PFSK-1 (cell line): ENCODE measurements around the gene TFRC.

ENCODE experiments used
- POLR2AphosphoS5 ChIP-seq: IDR thresholded peaks from 2 replicates; pipeline ENCODE4 v1.6.1; 2012; ENCODE audit warnings: low read depth, mild to moderate bottlenecking, control low read depth, low read length, moderate library complexity
- REST ChIP-seq, 2 experiments: IDR thresholded peaks; 2 replicates each; pipeline versions ENCODE4 v1.6.1 to v1.8.0; 2011 to 2012; ENCODE audit warnings: low read depth in 2 of 2, low read length in 2 of 2, control low read depth in 1 of 2, inconsistent platforms in 1 of 2, mild to moderate bottlenecking in 1 of 2, moderate library complexity in 1 of 2; ENCODE audit not compliant: insufficient read depth in 1 of 2
- SIN3A ChIP-seq: IDR thresholded peaks from 2 replicates; pipeline ENCODE4 v1.6.1; 2012; ENCODE audit warnings: mild to moderate bottlenecking, low read length, moderate library complexity, borderline replicate concordance; ENCODE audit not compliant: insufficient read depth

GRCh38 chr3:196067439-196067838 is 14.5 kb downstream of the TFRC start:
- TF ChIP-seq SIN3A (no peak), REST (IDR thresholded peaks at IDR 0.05; ENCODE audit: insufficient read depth in 1 of 2, low read depth in 2 of 2, low read length in 2 of 2) (no peak), POLR2AphosphoS5 (no peak)
